ENCODE measurements around the gene CBX6. TPM values are rescaled to one million over a fixed set of nuclear protein-coding genes. Genes with fewer than 3 reads are reported as not detected.

CBX6 gene
- total and polyA plus RNA-seq, 2 donors from 2014 or later, result 24.9 to 113 TPM

DNA sequence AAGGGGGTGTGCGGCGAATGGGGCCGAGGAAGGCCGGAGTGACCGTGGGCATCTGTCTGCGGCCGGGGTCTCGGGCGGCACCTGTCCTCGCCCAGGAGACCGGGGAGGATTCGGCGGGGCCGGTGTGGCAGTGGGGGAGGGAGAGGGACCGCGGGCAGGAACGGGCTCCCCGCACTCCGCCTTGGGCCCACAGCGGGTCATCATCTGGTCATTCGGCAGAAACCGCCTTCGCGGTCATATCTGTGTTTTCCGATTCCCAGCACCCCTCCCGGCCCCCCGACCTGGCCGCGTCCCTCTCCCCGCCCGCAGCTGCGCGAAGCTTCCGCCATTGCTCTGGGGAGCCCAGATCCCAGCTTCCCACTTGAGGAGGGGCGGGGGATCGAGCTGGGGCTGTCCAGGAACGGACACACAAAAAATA is 824 bp upstream of the CBX6 start:
- intact Hi-C loops (cut with DNase I), result no loop called here
- Histone ChIP-seq H3K36me3 (ENCODE audit: control insufficient read depth in 2 of 3, insufficient read depth in 3 of 3, low read length in 3 of 3) (peaks cover 0 to 3% (median 3%) of the 10 kb centered on the region in 3 donors), H3K4me3 (ENCODE audit: low read length in 3 of 3) (peak overlapping the region; percentile 56 to 95 (median 69)), H3K9me3 (ENCODE audit: control insufficient read depth in 2 of 3, insufficient read depth in 1 of 3, low read length in 3 of 3) (no peaks in the 10 kb centered on the region), H3K27ac (ENCODE audit: low read depth in 2 of 2, low read length in 2 of 2) (peak overlapping the region; percentile 83 to 93), H3K27me3 (ENCODE audit: control insufficient read depth, insufficient read depth, low read length) (no peaks in the 10 kb centered on the region), H3K9ac (ENCODE audit: low read length in 3 of 3) (peak overlapping the region; percentile 8 to 77 (median 53)), H3K4me1 (ENCODE audit: control insufficient read depth in 2 of 3, insufficient read depth in 2 of 3, low read depth in 1 of 3, low read length in 3 of 3) (peaks cover 0 to 16% (median 9%) of the 10 kb centered on the region in 3 donors)
- FAIRE-seq (no peak), DNase-seq (peak; percentile 62 to 90 (median 83))
- TF ChIP-seq, protein P1, sequence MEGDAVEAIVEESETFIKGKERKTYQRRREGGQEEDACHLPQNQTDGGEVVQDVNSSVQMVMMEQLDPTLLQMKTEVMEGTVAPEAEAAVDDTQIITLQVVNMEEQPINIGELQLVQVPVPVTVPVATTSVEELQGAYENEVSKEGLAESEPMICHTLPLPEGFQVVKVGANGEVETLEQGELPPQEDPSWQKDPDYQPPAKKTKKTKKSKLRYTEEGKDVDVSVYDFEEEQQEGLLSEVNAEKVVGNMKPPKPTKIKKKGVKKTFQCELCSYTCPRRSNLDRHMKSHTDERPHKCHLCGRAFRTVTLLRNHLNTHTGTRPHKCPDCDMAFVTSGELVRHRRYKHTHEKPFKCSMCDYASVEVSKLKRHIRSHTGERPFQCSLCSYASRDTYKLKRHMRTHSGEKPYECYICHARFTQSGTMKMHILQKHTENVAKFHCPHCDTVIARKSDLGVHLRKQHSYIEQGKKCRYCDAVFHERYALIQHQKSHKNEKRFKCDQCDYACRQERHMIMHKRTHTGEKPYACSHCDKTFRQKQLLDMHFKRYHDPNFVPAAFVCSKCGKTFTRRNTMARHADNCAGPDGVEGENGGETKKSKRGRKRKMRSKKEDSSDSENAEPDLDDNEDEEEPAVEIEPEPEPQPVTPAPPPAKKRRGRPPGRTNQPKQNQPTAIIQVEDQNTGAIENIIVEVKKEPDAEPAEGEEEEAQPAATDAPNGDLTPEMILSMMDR (IDR thresholded peaks at IDR 0.05; ENCODE audit: borderline replicate concordance, extremely low read depth, insufficient read depth), result no peak

DNA sequence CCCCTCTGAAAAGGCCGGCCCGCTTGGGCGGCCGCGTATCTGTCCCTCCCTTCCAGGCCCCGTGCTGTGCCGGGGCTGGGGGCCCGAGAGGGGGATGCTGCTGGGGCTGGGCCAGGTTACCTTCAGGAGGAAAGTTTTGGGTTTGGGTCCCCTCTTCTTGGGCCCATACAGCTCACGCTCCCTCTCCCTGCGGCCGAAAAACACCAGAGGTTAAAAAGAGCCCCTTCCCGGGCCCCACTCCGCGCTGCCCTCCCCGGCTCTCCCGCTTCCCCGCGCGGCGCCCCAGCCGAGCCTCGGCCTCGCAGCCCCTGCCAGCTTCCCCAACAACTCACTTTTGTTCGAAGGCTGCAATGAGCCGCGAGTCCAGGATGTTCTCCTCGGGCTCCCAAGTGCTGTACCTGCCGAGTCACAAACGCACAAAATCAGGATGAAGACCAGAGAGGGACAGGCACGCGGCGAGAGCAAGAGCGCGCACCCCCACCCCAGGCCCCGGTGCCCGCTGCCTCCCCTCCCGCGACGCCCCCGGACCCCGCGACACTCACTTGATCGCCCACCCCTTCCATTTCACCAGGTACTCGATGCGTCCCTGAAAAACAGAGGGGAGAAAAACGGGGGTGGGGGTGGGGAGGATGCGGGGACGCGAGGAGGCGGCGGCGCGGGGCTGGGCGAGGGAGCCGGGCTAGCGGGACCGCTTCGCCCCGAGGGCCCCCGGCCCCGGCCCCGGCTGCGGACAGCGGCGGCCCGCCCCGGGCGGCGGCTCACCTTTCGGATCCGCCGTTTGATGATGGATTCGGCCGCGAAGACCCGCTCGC is 450 bp downstream of the CBX6 start:
- TF ChIP-seq, protein P1 (IDR thresholded peaks at IDR 0.05; ENCODE audit: borderline replicate concordance, extremely low read depth, insufficient read depth), result no peak
- Histone ChIP-seq H3K27me3 (ENCODE audit: control insufficient read depth, insufficient read depth, low read length) (no peaks in the 10 kb centered on the region), H3K4me1 (ENCODE audit: control insufficient read depth in 2 of 3, insufficient read depth in 2 of 3, low read depth in 1 of 3, low read length in 3 of 3) (peaks cover 0 to 16% (median 9%) of the 10 kb centered on the region in 3 donors), H3K27ac (ENCODE audit: low read depth in 2 of 2, low read length in 2 of 2) (peak overlapping the region; percentile 71 to 74), H3K4me3 (ENCODE audit: low read length in 3 of 3) (peak overlapping the region; percentile 57 to 68 (median 65)), H3K36me3 (ENCODE audit: control insufficient read depth in 2 of 3, insufficient read depth in 3 of 3, low read length in 3 of 3) (peaks cover 0 to 3% (median 3%) of the 10 kb centered on the region in 3 donors), H3K9me3 (ENCODE audit: control insufficient read depth in 2 of 3, insufficient read depth in 1 of 3, low read length in 3 of 3) (no peaks in the 10 kb centered on the region), H3K9ac (ENCODE audit: low read length in 3 of 3) (peak overlapping the region in 2 of 3 donors; percentile 42 to 69)
- no peak for FAIRE-seq
- DNase-seq, result peak in 4 of 5 donors; percentile 37 to 83 (median 64)
- intact Hi-C loops (cut with DNase I), result no loop called here

DNA sequence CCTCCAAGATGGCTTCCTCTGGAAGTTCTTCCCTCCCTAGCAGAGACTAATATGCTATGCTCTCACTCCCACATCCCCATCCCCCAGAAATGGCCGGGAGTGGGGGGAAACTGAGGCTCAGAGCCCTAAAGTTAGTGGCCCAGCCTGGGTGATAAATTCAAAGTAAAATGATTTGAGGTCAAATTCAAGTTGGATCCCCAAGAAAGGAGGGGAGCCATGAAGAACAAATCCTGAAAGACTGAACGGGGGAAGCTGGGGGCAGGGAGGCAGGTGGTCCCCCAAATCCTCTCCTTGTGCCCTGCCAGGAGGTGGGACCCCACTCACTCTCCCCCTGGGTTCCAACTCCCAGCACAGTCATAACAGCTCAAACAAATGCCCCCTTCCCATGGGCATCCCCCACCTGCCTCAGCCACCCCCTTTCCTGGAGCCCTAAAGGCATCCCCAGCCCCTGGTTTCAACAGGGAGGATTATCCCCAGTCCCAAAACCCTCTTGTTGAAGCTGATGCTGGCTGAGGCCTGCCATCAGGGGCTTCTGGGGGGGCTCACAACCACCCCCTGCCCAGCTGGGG is 1.1 kb downstream of the CBX6 start:
- Histone ChIP-seq H3K9me3 (ENCODE audit: control insufficient read depth in 2 of 3, insufficient read depth in 1 of 3, low read length in 3 of 3) (no peaks in the 10 kb centered on the region), H3K4me3 (ENCODE audit: low read length in 3 of 3) (peak overlapping the region in 2 of 3 donors; percentile 26 to 68), H3K9ac (ENCODE audit: low read length in 3 of 3) (peak overlapping the region in 2 of 3 donors; percentile 11 to 69), H3K27me3 (ENCODE audit: control insufficient read depth, insufficient read depth, low read length) (no peaks in the 10 kb centered on the region), H3K36me3 (ENCODE audit: control insufficient read depth in 2 of 3, insufficient read depth in 3 of 3, low read length in 3 of 3) (peaks cover 0 to 3% (median 3%) of the 10 kb centered on the region in 3 donors), H3K27ac (ENCODE audit: low read depth in 2 of 2, low read length in 2 of 2) (peak overlapping the region; percentile 51 to 74), H3K4me1 (ENCODE audit: control insufficient read depth in 2 of 3, insufficient read depth in 2 of 3, low read depth in 1 of 3, low read length in 3 of 3) (peaks cover 0 to 16% (median 9%) of the 10 kb centered on the region in 3 donors)
- peak in 2 of 5 donors; percentile 13 to 67 for DNase-seq
- TF ChIP-seq, protein P1 (IDR thresholded peaks at IDR 0.05; ENCODE audit: borderline replicate concordance, extremely low read depth, insufficient read depth), result no peak
- intact Hi-C loops (cut with DNase I), result no loop called here
- FAIRE-seq, result no peak

Data from kidney (tissue), 14 donors.